ENCODE results near the gene TMEM150B.

The TMEM150B gene

DNA sequence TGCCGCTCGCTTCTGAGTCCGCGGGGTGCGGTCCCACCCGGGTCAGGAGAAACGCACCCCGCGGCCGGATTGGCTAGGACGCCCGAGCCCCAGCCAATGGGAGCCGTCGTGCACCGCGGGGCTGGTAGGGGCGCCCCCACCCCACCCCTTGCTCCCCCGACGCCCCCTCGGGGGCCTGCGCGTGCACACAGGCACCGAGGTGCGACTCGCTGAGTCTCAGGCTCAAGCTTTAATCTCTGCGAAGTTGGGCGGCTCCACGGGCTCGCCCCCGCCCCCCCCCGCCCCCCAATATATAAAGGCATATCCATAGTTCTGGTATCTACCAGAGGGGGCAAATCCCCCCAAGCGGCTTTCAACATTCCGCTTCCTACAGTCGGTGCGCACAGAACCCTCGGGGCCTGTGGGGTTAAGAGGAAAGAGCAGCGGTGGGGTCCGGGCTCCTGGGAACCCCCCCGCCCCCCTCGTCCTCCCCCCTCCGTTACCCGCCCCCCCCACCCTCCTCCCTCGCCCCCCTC is 29.6 kb upstream of the TMEM150B start, which contains the start of gene COX6B2:
Gene COX6B2 (minus strand): TSS at position 22 of the 515 bp plus-strand sequence. CDS start 198 bp downstream, outside the sequence.
- H3K4me1 ChIP-seq (ENCODE audit: control insufficient read depth in 1 of 2, insufficient read depth in 2 of 2, low read length in 2 of 2): peaks cover 17 to 28% of the 10 kb centered on the region in 2 donors
- peaks cover 27 to 36% of the 10 kb centered on the region in 2 donors for H3K27me3 ChIP-seq (ENCODE audit: control insufficient read depth in 1 of 2, insufficient read depth in 2 of 2, low read length in 2 of 2)
- H3K27ac ChIP-seq (ENCODE audit: low read depth, low read length): no peak within 1 kb of the TSS
- no peaks in the 10 kb centered on the region for H3K36me3 ChIP-seq (ENCODE audit: control insufficient read depth in 1 of 2, insufficient read depth in 2 of 2, low read length in 2 of 2)
- no peak within 1 kb of the TSS for H3K9ac ChIP-seq (ENCODE audit: low read depth in 1 of 2, low read length in 2 of 2)
- no peaks in the 10 kb centered on the region for H3K9me3 ChIP-seq (ENCODE audit: control insufficient read depth in 1 of 2, low read length in 2 of 2)
- H3K4me3 ChIP-seq (ENCODE audit: low read depth in 1 of 2, low read length in 2 of 2): peak within 1 kb of the TSS; percentile 48 to 63

DNA sequence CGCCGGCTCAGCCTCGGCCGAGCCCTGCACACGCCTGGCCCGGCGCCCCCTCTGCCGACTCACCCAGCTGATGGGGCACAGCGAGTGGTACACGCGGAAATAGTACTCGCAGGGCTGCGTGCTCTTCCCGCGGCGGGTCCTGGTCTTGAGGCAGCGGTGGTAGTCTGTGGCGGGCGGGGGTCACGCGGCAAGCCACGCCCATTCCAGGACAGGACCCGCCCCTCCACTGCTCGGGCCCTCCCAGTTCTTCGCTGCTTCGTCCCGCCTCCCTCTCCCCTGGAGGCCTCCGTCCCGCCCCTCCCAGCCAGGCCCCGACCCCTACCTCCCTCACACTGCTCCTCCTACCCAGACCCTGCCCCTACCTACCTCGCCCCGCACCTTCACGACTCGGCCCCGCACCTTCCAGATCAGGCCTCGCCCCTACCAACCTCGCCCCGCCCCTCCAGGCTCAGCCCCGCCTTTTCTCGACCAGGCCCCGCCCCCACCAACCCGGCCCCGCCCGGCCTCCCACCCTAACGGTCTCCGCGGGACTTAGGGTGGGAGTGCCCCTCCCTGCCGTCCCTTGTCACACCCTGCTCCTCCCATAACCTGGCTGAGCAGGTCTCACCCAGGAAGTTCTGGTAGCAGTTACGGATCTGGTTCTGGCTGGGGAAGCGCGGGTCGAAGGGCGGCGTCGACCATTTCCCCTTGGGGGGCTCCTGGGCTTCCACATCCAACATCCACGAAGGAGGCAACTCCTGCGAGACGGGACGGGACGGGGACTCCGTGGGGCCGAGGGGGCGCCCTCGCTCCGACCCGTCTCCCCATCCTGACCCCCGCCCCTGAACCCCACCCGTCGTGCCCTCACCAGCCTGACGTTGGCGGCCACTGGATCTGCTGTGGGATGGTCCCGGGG is 28.9 kb upstream of the TMEM150B start:
- Histone ChIP-seq H3K9ac (ENCODE audit: low read depth in 1 of 2, low read length in 2 of 2) (no peak overlapping the region), H3K27me3 (ENCODE audit: control insufficient read depth in 1 of 2, insufficient read depth in 2 of 2, low read length in 2 of 2) (peaks cover 27 to 36% of the 10 kb centered on the region in 2 donors)

DNA sequence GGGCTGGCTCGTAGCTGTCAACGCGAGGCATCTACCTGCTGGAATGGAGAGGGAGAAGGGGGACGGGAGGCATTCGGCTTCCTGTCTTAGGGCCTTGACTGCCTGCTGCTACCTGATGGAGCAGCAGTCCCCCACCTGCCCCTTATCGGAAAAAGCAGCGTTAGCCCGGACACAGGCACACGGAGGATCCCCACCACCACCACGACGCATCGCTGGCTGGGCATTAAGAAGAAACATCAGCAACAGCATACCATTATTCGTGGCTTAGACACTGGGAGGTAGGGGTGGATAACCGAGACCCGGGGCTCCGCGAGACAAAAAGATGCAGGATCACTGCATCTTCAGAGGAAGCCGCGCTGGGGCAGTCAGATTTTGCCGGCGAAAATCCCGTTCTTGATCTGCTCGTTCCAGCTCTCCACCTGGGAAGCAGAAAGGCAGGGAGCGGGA is 28.2 kb upstream of the TMEM150B start:
- Histone ChIP-seq H3K27me3 (ENCODE audit: control insufficient read depth in 1 of 2, insufficient read depth in 2 of 2, low read length in 2 of 2) (peaks cover 27 to 36% of the 10 kb centered on the region in 2 donors), H3K4me1 (ENCODE audit: control insufficient read depth in 1 of 2, insufficient read depth in 2 of 2, low read length in 2 of 2) (peaks cover 17 to 28% of the 10 kb centered on the region in 2 donors), H3K27ac (ENCODE audit: low read depth, low read length) (no peak overlapping the region), H3K9me3 (ENCODE audit: control insufficient read depth in 1 of 2, low read length in 2 of 2) (no peaks in the 10 kb centered on the region), H3K4me3 (ENCODE audit: low read depth in 1 of 2, low read length in 2 of 2) (peak overlapping the region; percentile 48 to 63), H3K9ac (ENCODE audit: low read depth in 1 of 2, low read length in 2 of 2) (no peak overlapping the region), H3K36me3 (ENCODE audit: control insufficient read depth in 1 of 2, insufficient read depth in 2 of 2, low read length in 2 of 2) (no peaks in the 10 kb centered on the region)

More for the DNA sequence above, 28.9 kb upstream of the TMEM150B start:
- H3K27ac ChIP-seq (ENCODE audit: low read depth, low read length): no peak overlapping the region
- no peaks in the 10 kb centered on the region for H3K9me3 ChIP-seq (ENCODE audit: control insufficient read depth in 1 of 2, low read length in 2 of 2)
- peak overlapping the region; percentile 48 to 63 for H3K4me3 ChIP-seq (ENCODE audit: low read depth in 1 of 2, low read length in 2 of 2)
- peaks cover 17 to 28% of the 10 kb centered on the region in 2 donors for H3K4me1 ChIP-seq (ENCODE audit: control insufficient read depth in 1 of 2, insufficient read depth in 2 of 2, low read length in 2 of 2)
- H3K36me3 ChIP-seq (ENCODE audit: control insufficient read depth in 1 of 2, insufficient read depth in 2 of 2, low read length in 2 of 2): no peaks in the 10 kb centered on the region

DNA sequence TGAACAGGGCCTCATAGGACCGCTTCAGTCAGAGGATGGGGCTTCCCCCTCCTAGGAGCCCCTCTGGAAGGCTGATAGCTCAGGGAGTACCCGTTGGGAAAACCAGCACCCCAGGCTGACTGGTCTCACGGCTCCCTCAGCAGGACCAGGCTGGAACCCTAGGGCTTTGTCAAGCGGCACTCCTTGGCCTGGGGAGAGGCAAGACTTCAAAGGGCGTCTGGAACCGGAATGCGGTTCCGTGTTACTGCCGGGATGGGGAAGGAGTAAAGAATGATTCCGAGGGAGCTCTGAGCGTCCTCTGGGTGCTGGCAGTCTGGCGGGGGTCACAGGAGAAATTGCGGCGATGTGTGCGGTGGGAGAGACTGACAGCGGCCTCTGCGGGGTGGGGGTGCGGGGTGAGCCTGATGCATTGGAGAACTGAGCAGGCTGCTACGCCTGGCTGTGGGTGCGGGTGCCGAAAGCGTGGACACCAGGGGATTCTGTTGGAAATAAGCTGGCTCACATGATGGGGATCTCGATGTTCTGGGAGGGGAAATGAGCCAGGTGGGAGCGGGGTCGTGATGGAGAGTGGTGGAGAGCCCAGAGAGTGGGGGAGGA is 27.5 kb upstream of the TMEM150B start:
- Histone ChIP-seq H3K9ac (ENCODE audit: low read depth in 1 of 2, low read length in 2 of 2) (no peak overlapping the region), H3K9me3 (ENCODE audit: control insufficient read depth in 1 of 2, low read length in 2 of 2) (no peaks in the 10 kb centered on the region), H3K27me3 (ENCODE audit: control insufficient read depth in 1 of 2, insufficient read depth in 2 of 2, low read length in 2 of 2) (peaks cover 27 to 36% of the 10 kb centered on the region in 2 donors), H3K4me3 (ENCODE audit: low read depth in 1 of 2, low read length in 2 of 2) (no peak overlapping the region), H3K4me1 (ENCODE audit: control insufficient read depth in 1 of 2, insufficient read depth in 2 of 2, low read length in 2 of 2) (peaks cover 17 to 28% of the 10 kb centered on the region in 2 donors), H3K36me3 (ENCODE audit: control insufficient read depth in 1 of 2, insufficient read depth in 2 of 2, low read length in 2 of 2) (no peaks in the 10 kb centered on the region), H3K27ac (ENCODE audit: low read depth, low read length) (no peak overlapping the region)

DNA sequence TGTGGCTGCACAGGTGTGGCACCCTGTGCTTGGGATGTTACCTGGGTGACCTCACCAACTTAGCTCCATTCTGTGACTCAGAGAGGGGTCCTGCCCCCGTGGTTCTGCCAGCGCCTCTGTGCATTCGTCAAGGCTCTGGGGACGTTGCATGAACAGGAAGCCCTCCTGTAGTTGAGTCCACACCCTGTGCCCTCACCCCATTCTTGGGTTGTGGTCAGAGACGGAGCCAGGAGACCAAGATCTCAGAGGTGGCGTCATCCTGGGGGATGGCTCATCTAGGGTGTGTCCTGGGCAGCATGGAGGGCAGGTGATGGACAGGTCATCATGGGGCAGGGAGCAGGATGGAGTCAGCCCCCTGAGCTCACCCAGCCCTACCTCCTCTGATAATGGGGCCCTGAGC is 26.9 kb upstream of the TMEM150B start:
- Histone ChIP-seq H3K9me3 (ENCODE audit: control insufficient read depth in 1 of 2, low read length in 2 of 2) (no peaks in the 10 kb centered on the region), H3K9ac (ENCODE audit: low read depth in 1 of 2, low read length in 2 of 2) (no peak overlapping the region), H3K4me1 (ENCODE audit: control insufficient read depth in 1 of 2, insufficient read depth in 2 of 2, low read length in 2 of 2) (peaks cover 17 to 28% of the 10 kb centered on the region in 2 donors), H3K27ac (ENCODE audit: low read depth, low read length) (no peak overlapping the region), H3K36me3 (ENCODE audit: control insufficient read depth in 1 of 2, insufficient read depth in 2 of 2, low read length in 2 of 2) (no peaks in the 10 kb centered on the region), H3K4me3 (ENCODE audit: low read depth in 1 of 2, low read length in 2 of 2) (no peak overlapping the region), H3K27me3 (ENCODE audit: control insufficient read depth in 1 of 2, insufficient read depth in 2 of 2, low read length in 2 of 2) (peaks cover 27 to 34% of the 10 kb centered on the region in 2 donors)

DNA sequence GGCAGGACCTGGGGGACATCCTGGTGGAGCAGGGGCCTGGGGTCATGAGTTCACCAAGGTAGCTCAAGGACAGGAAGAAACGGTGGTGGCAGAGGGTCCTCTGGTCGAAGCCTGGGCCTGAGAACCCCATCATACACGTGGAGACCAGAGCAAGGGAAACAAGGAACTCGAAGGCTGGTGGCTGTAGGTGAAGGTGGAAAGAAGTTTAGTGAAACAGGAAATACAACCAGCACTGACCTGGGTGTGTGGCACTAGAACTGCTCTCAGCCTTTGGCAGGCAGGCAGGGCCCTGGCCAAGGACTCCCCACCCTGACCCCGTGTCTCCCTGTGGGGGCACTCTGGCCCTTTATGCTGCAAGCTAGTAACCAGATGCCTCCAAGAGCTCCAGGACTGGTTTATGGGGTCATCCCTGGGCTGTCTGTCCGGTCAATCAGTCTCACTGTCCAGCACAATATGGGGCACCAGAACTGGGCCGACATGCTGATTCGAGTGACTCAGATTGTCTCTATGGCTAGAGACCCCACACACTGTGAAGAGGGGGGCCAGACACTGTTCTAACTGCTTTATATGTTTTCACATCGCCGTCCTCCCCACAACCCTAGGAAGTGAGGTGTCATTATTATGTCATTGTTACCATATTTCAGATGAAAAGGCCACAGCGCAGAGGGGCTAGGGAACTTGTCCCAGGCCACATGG is 25.6 kb upstream of the TMEM150B start:
- Histone ChIP-seq H3K9ac (ENCODE audit: low read depth in 1 of 2, low read length in 2 of 2) (no peak overlapping the region), H3K9me3 (ENCODE audit: control insufficient read depth in 1 of 2, low read length in 2 of 2) (no peaks in the 10 kb centered on the region), H3K27me3 (ENCODE audit: control insufficient read depth in 1 of 2, insufficient read depth in 2 of 2, low read length in 2 of 2) (peaks cover 27 to 32% of the 10 kb centered on the region in 2 donors), H3K27ac (ENCODE audit: low read depth, low read length) (no peak overlapping the region), H3K4me1 (ENCODE audit: control insufficient read depth in 1 of 2, insufficient read depth in 2 of 2, low read length in 2 of 2) (peaks cover 20 to 28% of the 10 kb centered on the region in 2 donors), H3K4me3 (ENCODE audit: low read depth in 1 of 2, low read length in 2 of 2) (no peak overlapping the region), H3K36me3 (ENCODE audit: control insufficient read depth in 1 of 2, insufficient read depth in 2 of 2, low read length in 2 of 2) (peaks cover 0 to 3% of the 10 kb centered on the region in 2 donors)

DNA sequence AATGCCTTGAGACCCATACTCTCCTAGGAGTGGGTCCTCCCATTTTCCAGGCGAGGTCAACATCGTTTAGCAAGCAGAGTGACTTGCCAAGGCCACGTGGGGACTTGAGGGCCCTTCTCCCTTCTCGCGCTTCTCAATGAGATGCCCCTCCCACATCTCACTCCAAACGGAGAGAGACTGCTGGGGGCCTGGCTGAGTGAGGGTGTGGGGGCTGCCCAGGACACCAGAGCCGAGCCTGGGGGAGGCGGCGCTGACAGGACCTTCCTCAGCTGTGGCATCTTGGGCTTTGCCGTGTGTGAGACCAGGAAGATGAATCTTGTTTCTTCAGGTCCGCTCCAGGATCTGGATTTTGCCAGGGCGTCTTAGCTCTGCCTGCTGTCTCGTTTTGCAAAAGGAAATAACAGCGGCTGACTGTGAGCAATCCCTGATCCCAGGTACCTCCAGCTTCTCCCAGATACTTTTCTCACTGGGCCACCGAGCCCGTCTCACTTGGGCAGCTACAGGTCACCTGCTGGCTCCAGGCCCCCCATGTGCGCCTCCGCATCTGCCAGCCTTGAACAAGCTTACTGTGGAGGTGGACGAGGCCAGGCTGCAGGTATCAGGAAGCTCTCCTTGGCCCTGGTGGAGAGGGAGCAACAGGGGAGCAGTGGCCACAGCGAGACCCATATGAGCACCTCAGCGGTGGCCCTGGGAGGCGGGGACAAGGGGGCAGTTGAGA is 23.3 kb upstream of the TMEM150B start:
- Histone ChIP-seq H3K4me1 (ENCODE audit: control insufficient read depth in 1 of 2, insufficient read depth in 2 of 2, low read length in 2 of 2) (peaks cover 22 to 23% of the 10 kb centered on the region in 2 donors), H3K36me3 (ENCODE audit: control insufficient read depth in 1 of 2, insufficient read depth in 2 of 2, low read length in 2 of 2) (peaks cover 4 to 10% of the 10 kb centered on the region in 2 donors), H3K4me3 (ENCODE audit: low read depth in 1 of 2, low read length in 2 of 2) (no peak overlapping the region), H3K9ac (ENCODE audit: low read depth in 1 of 2, low read length in 2 of 2) (no peak overlapping the region), H3K9me3 (ENCODE audit: control insufficient read depth in 1 of 2, low read length in 2 of 2) (no peaks in the 10 kb centered on the region), H3K27ac (ENCODE audit: low read depth, low read length) (no peak overlapping the region), H3K27me3 (ENCODE audit: control insufficient read depth in 1 of 2, insufficient read depth in 2 of 2, low read length in 2 of 2) (peaks cover 21 to 26% of the 10 kb centered on the region in 2 donors)

DNA sequence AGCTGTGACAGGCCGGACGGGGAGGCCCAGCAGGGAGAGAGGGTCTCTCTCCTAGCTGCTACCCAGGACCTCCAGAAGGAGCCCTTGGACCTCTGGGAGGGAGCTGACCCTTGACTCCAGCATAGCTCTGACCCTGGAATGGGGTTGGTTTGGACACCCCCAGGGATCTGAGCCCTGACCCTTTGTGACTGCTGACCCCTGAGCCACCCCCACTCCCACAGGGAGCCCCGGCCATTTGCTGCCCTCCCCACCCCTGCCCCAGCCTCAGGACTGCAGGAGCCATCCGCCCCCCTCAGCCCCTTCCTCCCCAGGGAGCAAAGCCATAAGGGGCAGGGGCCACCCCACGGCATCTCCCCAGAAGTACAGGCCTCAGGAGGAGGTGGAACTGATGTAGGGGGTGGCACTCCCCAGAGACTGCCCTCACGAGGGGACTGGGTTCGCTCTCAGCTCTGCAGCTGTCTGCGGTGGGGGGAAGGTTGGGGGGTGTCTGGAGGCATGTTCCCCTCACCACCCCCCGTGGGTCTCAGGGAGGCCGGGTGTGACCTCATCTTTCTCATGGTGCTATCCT is 22.4 kb upstream of the TMEM150B start:
- Histone ChIP-seq H3K27ac (ENCODE audit: low read depth, low read length) (no peak overlapping the region), H3K36me3 (ENCODE audit: control insufficient read depth in 1 of 2, insufficient read depth in 2 of 2, low read length in 2 of 2) (peaks cover 5 to 15% of the 10 kb centered on the region in 2 donors), H3K4me3 (ENCODE audit: low read depth in 1 of 2, low read length in 2 of 2) (no peak overlapping the region), H3K9ac (ENCODE audit: low read depth in 1 of 2, low read length in 2 of 2) (no peak overlapping the region), H3K27me3 (ENCODE audit: control insufficient read depth in 1 of 2, insufficient read depth in 2 of 2, low read length in 2 of 2) (peaks cover 11 to 16% of the 10 kb centered on the region in 2 donors), H3K4me1 (ENCODE audit: control insufficient read depth in 1 of 2, insufficient read depth in 2 of 2, low read length in 2 of 2) (peaks cover 15% of the 10 kb centered on the region in 2 donors), H3K9me3 (ENCODE audit: control insufficient read depth in 1 of 2, low read length in 2 of 2) (no peaks in the 10 kb centered on the region)
